GM12865 (cell line): ENCODE results near the gene PRRT1B.

Experiments
- DNase-seq: peaks from one replicate; pipeline ENCODE4 v3.0.0; 2010; ENCODE audit warnings: low read depth
- H3K4me3 ChIP-seq: 2 replicates; pipeline ENCODE4 v1.5.1; 2011; ENCODE audit warnings: mild to moderate bottlenecking, low read depth, low read length, control low read depth
- TF ChIP-seq, protein P1 (sequence below): IDR thresholded peaks from 2 replicates; pipeline ENCODE4 v1.5.1; 2011; ENCODE audit warnings: low read length, control low read depth, low read depth, inconsistent platforms; ENCODE audit not compliant: insufficient read depth; ENCODE audit errors: missing control alignments

PRRT1B gene

DNA sequence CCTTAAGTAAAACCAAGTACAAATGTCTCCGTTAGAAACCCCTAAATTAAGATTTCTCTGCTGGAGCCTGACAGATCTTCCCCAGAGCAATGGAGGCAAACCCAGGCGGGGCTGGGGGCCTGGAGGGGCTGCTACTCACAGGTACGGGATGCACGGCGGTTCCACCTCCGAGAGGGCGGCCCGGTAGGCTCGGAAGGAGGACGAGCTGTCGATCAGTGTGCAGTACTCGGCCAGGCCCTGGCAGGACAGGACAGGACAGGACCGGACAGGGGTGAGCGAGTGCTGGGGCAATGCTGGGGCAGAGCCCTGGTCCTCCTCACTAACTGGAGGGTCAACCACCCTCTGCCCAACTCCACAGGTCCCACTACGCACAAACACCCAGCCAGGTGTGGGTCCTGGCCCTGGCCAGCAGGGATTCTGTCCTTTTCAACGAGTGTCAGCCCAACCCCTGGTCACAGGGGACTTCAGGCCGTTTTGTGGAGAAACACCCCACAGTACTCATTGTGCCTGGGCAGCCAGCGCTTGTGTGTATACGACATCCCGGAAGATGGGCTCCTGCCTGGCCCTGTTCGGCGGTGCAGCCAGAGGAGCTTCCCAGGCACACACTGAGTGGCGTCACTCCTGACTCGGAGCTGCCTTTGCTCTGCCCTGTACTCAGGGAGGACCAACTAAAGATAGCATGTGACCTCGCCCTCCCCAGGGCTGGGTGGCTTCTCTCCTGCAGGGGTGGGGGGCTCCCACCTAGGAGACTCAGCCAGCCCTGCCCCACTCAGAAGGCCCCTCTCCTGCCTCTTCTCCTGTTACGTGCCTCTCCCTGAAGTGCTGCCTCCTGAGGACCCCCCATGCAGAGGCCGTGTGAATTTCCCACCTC lies 37.4 kb downstream of the PRRT1B start:
- no peak overlapping the region for H3K4me3 ChIP-seq
- TF ChIP-seq, protein P1, sequence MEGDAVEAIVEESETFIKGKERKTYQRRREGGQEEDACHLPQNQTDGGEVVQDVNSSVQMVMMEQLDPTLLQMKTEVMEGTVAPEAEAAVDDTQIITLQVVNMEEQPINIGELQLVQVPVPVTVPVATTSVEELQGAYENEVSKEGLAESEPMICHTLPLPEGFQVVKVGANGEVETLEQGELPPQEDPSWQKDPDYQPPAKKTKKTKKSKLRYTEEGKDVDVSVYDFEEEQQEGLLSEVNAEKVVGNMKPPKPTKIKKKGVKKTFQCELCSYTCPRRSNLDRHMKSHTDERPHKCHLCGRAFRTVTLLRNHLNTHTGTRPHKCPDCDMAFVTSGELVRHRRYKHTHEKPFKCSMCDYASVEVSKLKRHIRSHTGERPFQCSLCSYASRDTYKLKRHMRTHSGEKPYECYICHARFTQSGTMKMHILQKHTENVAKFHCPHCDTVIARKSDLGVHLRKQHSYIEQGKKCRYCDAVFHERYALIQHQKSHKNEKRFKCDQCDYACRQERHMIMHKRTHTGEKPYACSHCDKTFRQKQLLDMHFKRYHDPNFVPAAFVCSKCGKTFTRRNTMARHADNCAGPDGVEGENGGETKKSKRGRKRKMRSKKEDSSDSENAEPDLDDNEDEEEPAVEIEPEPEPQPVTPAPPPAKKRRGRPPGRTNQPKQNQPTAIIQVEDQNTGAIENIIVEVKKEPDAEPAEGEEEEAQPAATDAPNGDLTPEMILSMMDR, result no peak
- DNase-seq, result no peak

DNA sequence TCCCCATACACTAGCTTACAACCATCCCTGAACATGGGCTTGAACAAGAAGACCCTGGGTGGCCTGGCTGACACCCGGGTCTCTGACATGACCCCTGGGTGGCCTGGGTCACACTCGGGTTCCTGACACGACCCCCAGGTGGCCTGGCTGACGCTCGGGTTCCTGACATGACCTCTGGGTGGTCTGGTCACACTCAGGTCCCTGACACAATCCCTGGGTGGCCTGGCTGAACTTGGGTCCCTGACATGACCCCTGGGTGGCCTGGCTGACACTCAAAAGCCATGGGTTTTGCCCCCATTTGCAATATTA lies 38.0 kb downstream of the PRRT1B start:
- DNase-seq, result no peak
- TF ChIP-seq, protein P1, result no peak
- H3K4me3 ChIP-seq, result no peak overlapping the region

DNA sequence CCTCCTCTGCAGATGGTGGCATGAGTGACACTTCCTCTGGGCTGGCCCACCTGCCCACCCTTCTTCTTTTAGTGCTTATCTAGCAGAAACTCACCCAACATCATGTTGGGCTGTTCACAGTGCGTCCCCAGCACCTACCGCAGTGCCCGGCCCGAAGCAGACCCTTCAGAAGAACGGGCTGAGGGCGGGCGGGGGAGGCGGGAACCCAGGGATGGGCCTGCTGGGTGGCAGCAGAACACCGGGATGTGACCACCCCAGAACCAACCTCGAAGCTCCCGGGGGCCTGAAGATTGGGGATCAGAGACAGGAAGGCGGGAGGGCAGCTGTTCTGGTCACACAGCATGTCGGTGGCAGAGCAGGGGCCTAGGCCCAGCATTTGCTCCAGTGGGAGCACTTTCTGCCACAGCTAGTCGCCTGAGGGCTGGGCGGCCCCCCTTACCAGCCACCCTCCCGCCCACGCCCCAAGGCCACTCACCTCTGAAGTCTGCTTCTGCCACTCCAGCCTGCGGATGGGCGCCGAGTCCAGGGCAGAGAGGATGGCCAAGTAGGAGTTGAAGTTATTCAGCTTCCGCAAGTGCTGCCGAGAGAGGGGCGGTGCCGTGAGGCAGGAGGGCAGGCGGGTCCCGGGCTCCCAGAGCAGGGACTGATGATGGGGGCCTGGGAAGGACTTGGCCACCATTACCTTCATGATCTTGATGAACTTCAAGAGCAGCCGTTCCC lies 38.7 kb downstream of the PRRT1B start:
- DNase-seq, result no peak
- TF ChIP-seq, protein P1, result no peak
- no peak overlapping the region for H3K4me3 ChIP-seq

DNA sequence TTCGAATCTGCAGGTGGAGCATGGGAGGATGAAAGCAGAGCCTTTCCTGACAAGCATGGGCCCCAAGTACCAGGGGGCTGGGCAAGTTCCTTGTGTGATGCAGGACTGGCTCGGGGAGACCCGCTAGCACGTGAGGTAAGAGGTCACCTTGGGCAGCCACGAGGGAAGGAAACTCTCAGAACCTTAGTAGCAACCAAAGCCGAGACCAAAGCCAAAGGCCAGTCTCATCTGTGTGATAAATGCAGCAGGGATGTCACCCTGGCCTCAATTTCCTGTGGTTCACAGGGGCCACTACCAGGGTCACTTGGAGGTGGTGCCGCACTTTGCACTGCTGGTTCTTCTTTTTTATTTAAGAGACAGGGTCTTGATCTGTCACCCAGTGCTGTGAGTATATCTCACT lies 39.5 kb downstream of the PRRT1B start:
- TF ChIP-seq, protein P1, result no peak
- no peak overlapping the region for H3K4me3 ChIP-seq
- no peak for DNase-seq

DNA sequence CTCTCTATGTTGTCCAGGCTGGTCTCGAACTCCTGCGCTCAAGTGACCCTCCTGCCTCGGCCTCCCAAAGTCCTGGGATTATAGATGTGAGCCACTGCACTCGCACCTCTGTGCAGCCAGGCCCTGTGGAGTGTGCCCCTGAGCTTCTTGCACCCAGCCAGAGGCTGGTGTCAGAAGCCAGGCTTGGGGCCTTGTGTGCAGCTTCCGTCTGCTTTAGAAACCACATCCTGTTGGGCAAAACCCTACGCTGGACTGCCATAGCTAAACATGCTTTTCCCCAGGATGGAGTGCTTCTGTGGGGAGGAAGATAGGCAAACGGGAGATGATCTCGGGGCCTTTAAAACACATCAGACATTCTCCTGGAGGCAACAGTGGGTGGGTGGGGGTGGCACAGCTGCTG lies 40.1 kb downstream of the PRRT1B start:
- peak; percentile 47 for DNase-seq
- TF ChIP-seq, protein P1, result no peak
- H3K4me3 ChIP-seq, result no peak overlapping the region

DNA sequence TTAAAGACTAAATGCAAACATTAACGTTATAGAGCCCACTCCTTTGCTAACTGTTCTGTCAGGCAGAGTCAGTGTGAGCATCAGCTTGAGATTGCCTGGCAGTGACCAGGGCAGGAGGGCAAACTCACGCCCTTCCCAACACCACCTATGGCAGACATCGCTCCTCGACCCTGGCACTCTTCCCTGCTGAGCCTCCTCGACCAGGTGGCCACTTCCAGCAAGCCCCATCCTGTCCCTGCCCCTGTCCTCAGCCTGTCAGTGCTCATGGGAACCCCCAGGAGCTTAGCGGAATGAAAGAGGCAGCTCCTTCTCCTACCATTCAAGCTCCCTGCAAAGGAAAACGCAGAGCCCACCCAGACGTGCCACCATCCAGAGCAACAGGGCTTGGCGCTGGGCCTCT lies 42.0 kb downstream of the PRRT1B start:
- no peak for DNase-seq
- H3K4me3 ChIP-seq, result no peak overlapping the region
- TF ChIP-seq, protein P1, result no peak

DNA sequence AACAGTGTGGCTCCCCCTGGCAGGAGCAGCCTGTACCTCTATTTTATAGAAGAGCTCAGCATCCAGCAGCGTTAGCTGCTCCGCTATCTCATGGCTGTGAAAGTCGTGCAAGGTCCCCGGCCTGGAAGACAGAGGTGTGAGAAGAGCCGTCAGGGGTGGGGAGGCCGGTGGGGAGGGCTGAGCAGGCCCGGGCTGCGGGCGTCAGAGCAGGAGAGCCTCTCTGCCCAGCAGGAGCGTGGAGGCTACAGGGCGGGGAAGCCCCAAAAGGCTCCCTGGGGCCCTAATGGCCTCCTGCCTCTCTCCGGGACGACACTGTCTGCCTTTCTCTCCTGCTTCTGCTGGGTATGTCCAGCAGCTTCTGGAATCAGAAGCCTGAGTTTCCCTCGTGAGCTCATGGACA lies 42.6 kb downstream of the PRRT1B start:
- TF ChIP-seq, protein P1, result no peak
- no peak overlapping the region for H3K4me3 ChIP-seq
- no peak for DNase-seq
